Suprapubic skin (tissue), 4 donors: Measurements from ENCODE around the gene CEP76.

Experiments
- EP300 ChIP-seq: sonication (generic); formaldehyde crosslinking; IDR thresholded peaks from one replicate; pipeline ENCODE4 v1.6.1; 2017; ENCODE audit warnings: antibody characterized with exemption
- POLR2AphosphoS5 ChIP-seq, 3 donors: sonication (generic); formaldehyde crosslinking; IDR thresholded peaks; one replicate each; pipeline ENCODE4 v1.6.1; 2017; ENCODE audit warnings: antibody characterized with exemption in 3 of 3
- TF ChIP-seq, protein P1 (sequence below), 2 donors: fragments of 200-600 bp in 1 of 2; fragments of 450-650 bp in 1 of 2; sonication (generic) in 1 of 2; IDR thresholded peaks; one replicate each; pipeline ENCODE4 v1.5.1; 2016 to 2019; ENCODE audit warnings: antibody characterized with exemption in 2 of 2, mild to moderate bottlenecking in 1 of 2, moderate library complexity in 1 of 2

DNA sequence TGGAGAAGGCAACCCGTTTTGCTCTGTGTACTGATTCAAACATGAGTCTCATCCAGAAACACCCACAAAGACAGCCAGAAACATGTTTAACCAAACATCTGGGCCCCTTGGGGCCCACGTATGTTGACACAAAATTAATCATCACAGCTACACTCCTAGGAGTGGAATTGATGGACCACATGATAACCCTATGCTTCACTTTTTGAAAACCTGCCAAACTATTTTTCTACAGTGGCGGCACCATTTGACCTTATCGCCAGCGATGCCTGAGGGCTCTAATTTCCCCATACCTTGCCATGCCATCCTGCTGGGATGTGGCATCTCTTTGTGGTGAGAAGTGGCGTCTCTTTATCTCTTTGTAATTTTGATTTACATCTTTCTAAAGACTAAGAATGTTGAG lies 38.8 kb upstream of the CEP76 start:
- TF ChIP-seq POLR2AphosphoS5 (IDR thresholded peaks at IDR 0.05) (no peak), EP300 (no peak)
- TF ChIP-seq, protein P1, sequence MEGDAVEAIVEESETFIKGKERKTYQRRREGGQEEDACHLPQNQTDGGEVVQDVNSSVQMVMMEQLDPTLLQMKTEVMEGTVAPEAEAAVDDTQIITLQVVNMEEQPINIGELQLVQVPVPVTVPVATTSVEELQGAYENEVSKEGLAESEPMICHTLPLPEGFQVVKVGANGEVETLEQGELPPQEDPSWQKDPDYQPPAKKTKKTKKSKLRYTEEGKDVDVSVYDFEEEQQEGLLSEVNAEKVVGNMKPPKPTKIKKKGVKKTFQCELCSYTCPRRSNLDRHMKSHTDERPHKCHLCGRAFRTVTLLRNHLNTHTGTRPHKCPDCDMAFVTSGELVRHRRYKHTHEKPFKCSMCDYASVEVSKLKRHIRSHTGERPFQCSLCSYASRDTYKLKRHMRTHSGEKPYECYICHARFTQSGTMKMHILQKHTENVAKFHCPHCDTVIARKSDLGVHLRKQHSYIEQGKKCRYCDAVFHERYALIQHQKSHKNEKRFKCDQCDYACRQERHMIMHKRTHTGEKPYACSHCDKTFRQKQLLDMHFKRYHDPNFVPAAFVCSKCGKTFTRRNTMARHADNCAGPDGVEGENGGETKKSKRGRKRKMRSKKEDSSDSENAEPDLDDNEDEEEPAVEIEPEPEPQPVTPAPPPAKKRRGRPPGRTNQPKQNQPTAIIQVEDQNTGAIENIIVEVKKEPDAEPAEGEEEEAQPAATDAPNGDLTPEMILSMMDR (IDR thresholded peaks at IDR 0.05), result no peak
